SK-N-SH (cell line): Measurements from ENCODE around the gene LAGE3. TPM values are rescaled to one million over a fixed set of nuclear protein-coding genes. Genes with fewer than 3 reads are reported as not detected.
A peak's percentile ranks its signal among the peaks of the same experiment; 100 is the strongest.

Source experiments
- CTCF ChIA-PET: fragments of 300-600, 350-600 bp; formaldehyde crosslinking; extraction: SDS; loops from one replicate; lab custom pipeline; 2021; lab: Yijun Ruan, JAX
- POLR2A ChIA-PET: fragments of 350-600 bp; sonication (Branson Sonifier 250); formaldehyde crosslinking; extraction: SDS; loops from one replicate; lab custom pipeline; 2020; ENCODE audit warnings: antibody characterized with exemption, inconsistent platforms; lab: Yijun Ruan, JAX
- DNase-seq: peaks from one replicate; pipeline ENCODE4 v3.0.0; 2012
- H2AFZ ChIP-seq: fragments of 200-600 bp; sonication (generic); 2 replicates; pipeline ENCODE4 v1.8.1; 2016; ENCODE audit warnings: antibody characterized with exemption, mild to moderate bottlenecking, low read depth
- H3F3A ChIP-seq: fragments of 200-600 bp; sonication (generic); replicated peaks from 2 replicates; pipeline ENCODE3; 2016; ENCODE audit warnings: antibody characterized with exemption, mild to moderate bottlenecking; ENCODE audit not compliant: insufficient read depth
- H3K27ac ChIP-seq, 2 experiments: fragments of 200-500 bp in 1 of 2; fragments of 200-600 bp in 1 of 2; sonication (Bioruptor generic) in 1 of 2; sonication (generic), shearing (Covaris generic) in 1 of 2; 2 replicates each; pipeline versions ENCODE4 v1.5.1 to v1.6.1; 2014 to 2016; ENCODE audit warnings: low read depth in 2 of 2, inconsistent platforms in 1 of 2, low read length in 1 of 2, mild to moderate bottlenecking in 1 of 2, mixed read lengths in 1 of 2
- H3K27me3 ChIP-seq: fragments of 200-600 bp; sonication (generic), shearing (Covaris generic); 2 replicates; pipeline ENCODE4 v1.6.1; 2016; ENCODE audit warnings: mixed run types; ENCODE audit not compliant: insufficient read depth
- H3K36me3 ChIP-seq, 2 experiments: fragments of 200-500 bp in 1 of 2; fragments of 200-600 bp in 1 of 2; sonication (Bioruptor generic) in 1 of 2; sonication (generic) in 1 of 2; replicated peaks in 1 of 2; 2 replicates each; pipeline versions ENCODE3 to v1.5.1; 2014 to 2016; ENCODE audit warnings: low read length in 1 of 2, mild to moderate bottlenecking in 1 of 2; ENCODE audit not compliant: insufficient read depth in 2 of 2, control insufficient read depth in 1 of 2
- H3K4me1 ChIP-seq, 2 experiments: fragments of 200-500 bp in 1 of 2; fragments of 200-600 bp in 1 of 2; sonication (Bioruptor generic) in 1 of 2; sonication (generic), shearing (Covaris generic) in 1 of 2; 2 replicates each; pipeline versions ENCODE4 v1.5.1 to v1.6.1; 2014 to 2016; ENCODE audit warnings: low read depth in 1 of 2, low read length in 1 of 2, mixed run types in 1 of 2; ENCODE audit not compliant: insufficient read depth in 2 of 2, control insufficient read depth in 1 of 2
- H3K4me2 ChIP-seq: fragments of 200-600 bp; sonication (generic), shearing (Covaris generic); 2 replicates; pipeline ENCODE4 v1.6.1; 2017; ENCODE audit warnings: mixed run types
- H3K4me3 ChIP-seq, 2 experiments: fragments of 200-500 bp in 1 of 2; fragments of 200-600 bp in 1 of 2; sonication (Bioruptor generic) in 1 of 2; sonication (generic), shearing (Covaris generic) in 1 of 2; 2 replicates each; pipeline versions ENCODE4 v1.5.1 to v1.8.1; 2014 to 2016; ENCODE audit warnings: low read depth in 2 of 2, inconsistent platforms in 1 of 2, low read length in 1 of 2, mild to moderate bottlenecking in 1 of 2, mixed read lengths in 1 of 2, moderate library complexity in 1 of 2
- H3K79me2 ChIP-seq: fragments of 200-600 bp; sonication (generic); 2 replicates; pipeline ENCODE4 v1.8.1; 2017; ENCODE audit warnings: mild to moderate bottlenecking; ENCODE audit not compliant: insufficient read depth
- H3K9ac ChIP-seq: fragments of 200-600 bp; sonication (generic); 2 replicates; pipeline ENCODE4 v1.6.1; 2017; ENCODE audit warnings: mixed run types
- H3K9me2 ChIP-seq: fragments of 200-600 bp; sonication (generic); 2 replicates; pipeline ENCODE4 v1.6.1; 2017; ENCODE audit warnings: mixed run types
- H3K9me3 ChIP-seq: fragments of 200-600 bp; sonication (generic); 2 replicates; pipeline ENCODE4 v1.6.1; 2017; ENCODE audit warnings: mixed run types, mild to moderate bottlenecking, moderate library complexity
- H4K20me1 ChIP-seq: fragments of 200-600 bp; sonication (generic); 2 replicates; pipeline ENCODE4 v1.6.1; 2017; ENCODE audit warnings: mild to moderate bottlenecking, mixed run types; ENCODE audit not compliant: insufficient read depth
- EZH2phosphoT487 ChIP-seq: fragments of 200-600 bp; sonication (generic); IDR thresholded peaks from 2 replicates; pipeline ENCODE4 v1.6.1; 2017; ENCODE audit warnings: low read depth, mixed run types, mild to moderate bottlenecking, antibody characterized with exemption, moderate library complexity, borderline replicate concordance
- FOSL2 ChIP-seq: IDR thresholded peaks from 2 replicates; pipeline ENCODE4 v1.4.0; 2012; ENCODE audit warnings: low read depth, mild to moderate bottlenecking, moderate library complexity, borderline replicate concordance
- FOXJ3 ChIP-seq: sonication (generic); formaldehyde crosslinking; IDR thresholded peaks from 2 replicates; pipeline ENCODE4 v1.5.1; 2020; ENCODE audit warnings: mild to moderate bottlenecking, missing genetic modification reagents
- IRF3 ChIP-seq: fragments of 150-350 bp; IDR thresholded peaks from 2 replicates; pipeline ENCODE4 v1.6.1; 2016; ENCODE audit warnings: mild to moderate bottlenecking, low read depth, low read length
- JUND ChIP-seq: IDR thresholded peaks from 2 replicates; pipeline ENCODE4 v1.4.0; 2012
- MEF2A ChIP-seq: IDR thresholded peaks from 2 replicates; pipeline ENCODE4 v1.4.0; 2012; ENCODE audit warnings: low read depth, borderline replicate concordance
- NRF1 ChIP-seq: IDR thresholded peaks from 2 replicates; pipeline ENCODE4 v1.6.1; 2012; ENCODE audit warnings: low read depth, mild to moderate bottlenecking, low read length
- RAD21 ChIP-seq: IDR thresholded peaks from 2 replicates; pipeline ENCODE4 v1.6.1; 2012; ENCODE audit warnings: mild to moderate bottlenecking, low read length
- RXRA ChIP-seq: IDR thresholded peaks from 2 replicates; pipeline ENCODE4 v1.4.0; 2012; ENCODE audit warnings: low read depth, mild to moderate bottlenecking, borderline replicate concordance
- TCF12 ChIP-seq: IDR thresholded peaks from 2 replicates; pipeline ENCODE4 v1.4.0; 2012
- USF2 ChIP-seq: fragments of 150-350 bp; IDR thresholded peaks from 2 replicates; pipeline ENCODE4 v1.6.1; 2017; ENCODE audit warnings: antibody characterized with exemption, low read length, low read depth, borderline replicate concordance
- WGBS: methylation state at CpG from one replicate; pipeline ENCODE4 v1.1.6; 2017; ENCODE audit warnings: low lambda C conversion rate; 5-methylcytosine and 5-hydroxymethylcytosine counted together
- polyA plus RNA-seq, 3 experiments: library from polyadenylated mRNA; depleted of rRNA; stranded (reverse); fragments of >200 nt; gene quantifications; 2 replicates each; pipeline ENCODE4 v1.2.3, GENCODE V29; 2012

LAGE3 gene
- polyA plus RNA-seq, 1 of the 3 experiments (the other 2 are of a cell fraction) = 37.2 TPM

- TF ChIP-seq USF2 = no peak
These were observed 32.7 kb downstream of the LAGE3 start (continued) for GRCh38 chrX:154446430-154446829.

GRCh38 chrX:154445776-154446175 lies 33.3 kb downstream of the LAGE3 start:
- Histone ChIP-seq H3K4me3 (no peak overlapping the region), H4K20me1 (peaks cover 6% of the 10 kb centered on the region; the same call in 1 of the 2 replicates), H3K9me3 (no peaks in the 10 kb centered on the region), H3K9ac (no peak overlapping the region), H3K36me3 (peaks cover 0 to 14% of the 10 kb centered on the region in 2 experiments), H3K79me2 (peaks cover 22% of the 10 kb centered on the region), H2AFZ (no peak overlapping the region), H3K4me1 (peaks cover 0 to 14% of the 10 kb centered on the region in 2 experiments; a peak in 1 of 4 replicates), H3K27me3 (peaks cover 23% of the 10 kb centered on the region), H3K4me2 (peak overlapping the region; percentile 84; the same call in 1 of the 2 replicates), H3K27ac (no peak overlapping the region), H3F3A (peaks cover 4% of the 10 kb centered on the region), H3K9me2 (no peaks in the 10 kb centered on the region)
- CTCF ChIA-PET = interaction anchor here (1.1 kb wide), 1 partner anchor 32 kb away, joined by 3 read pairs; no protein-coding TSS in a partner anchor
- no peak for TF ChIP-seq RXRA
- no peak for TF ChIP-seq MEF2A
- DNase-seq = no peak
- WGBS = 65% methylated on average over 13 of the region's 16 CpGs
- POLR2A ChIA-PET = interaction anchor here (0.5 kb wide), 1 partner anchor 67 kb away, joined by 3 read pairs; the partner anchor contains the start of gene EMD

- Histone ChIP-seq H3K9ac (peak overlapping the region; percentile 63), H2AFZ (no peak overlapping the region), H3K4me3 (peak overlapping the region; percentile 59 to 66), H3K27me3 (peaks cover 23% of the 10 kb centered on the region), H3K4me1 (peaks cover 0 to 14% of the 10 kb centered on the region in 2 experiments; a peak in 1 of 4 replicates), H4K20me1 (peaks cover 16% of the 10 kb centered on the region; the same call in 1 of the 2 replicates), H3K36me3 (peaks cover 0 to 17% of the 10 kb centered on the region in 2 experiments), H3K79me2 (peaks cover 32% of the 10 kb centered on the region), H3K9me2 (no peaks in the 10 kb centered on the region), H3F3A (peaks cover 4% of the 10 kb centered on the region), H3K27ac (no peak overlapping the region; a peak in 1 of 4 replicates), H3K4me2 (peak overlapping the region; percentile 84), H3K9me3 (no peaks in the 10 kb centered on the region)
- TF ChIP-seq JUND = no peak
- TF ChIP-seq RAD21 = no peak
- no peak for TF ChIP-seq RXRA
- no peak for TF ChIP-seq FOSL2
- no peak for TF ChIP-seq TCF12
- no peak for TF ChIP-seq NRF1
- no peak for TF ChIP-seq FOXJ3 (CRISPR knock-in tag)
- no peak for TF ChIP-seq IRF3
- TF ChIP-seq EZH2phosphoT487 = no peak
- DNase-seq = no peak
- 21% methylated on average over 5 of the region's 13 CpGs for WGBS
- ChIA-PET CTCF (interaction anchor here (1.1 kb wide), 1 partner anchor 33 kb away, joined by 3 read pairs; no protein-coding TSS in a partner anchor), POLR2A (interaction anchor here (0.9 to 1.1 kb wide), 2 partner anchors 13 to 15 kb away, joined by 3 to 4 read pairs; no protein-coding TSS in a partner anchor)
These were observed 34.3 kb downstream of the LAGE3 start for GRCh38 chrX:154444755-154445246.
